Right lobe of liver (tissue), 6 donors: ENCODE data around the gene LAPTM5. TPM values are rescaled to one million over a fixed set of nuclear protein-coding genes. Genes with fewer than 3 reads are reported as not detected.

Experiments used
- ATAC-seq, 4 donors: fragments of 200-7000 bp; cut with Tn5 transposase; one replicate each; pipeline ENCODE4 v1.9.1; 2020; ENCODE audit warnings: mild to moderate bottlenecking in 4 of 4, moderate library complexity in 4 of 4
- DNase-seq, 3 donors: peaks; one replicate each; pipeline ENCODE4 v3.0.0-alpha.2; 2020
- H3K27ac ChIP-seq, 3 donors: fragments of 200-600 bp; one replicate each; pipeline ENCODE4 v1.8.0; 2022
- H3K27me3 ChIP-seq, 2 donors: fragments of 200-600 bp; one replicate each; pipeline ENCODE4 v1.8.0; 2022
- H3K36me3 ChIP-seq, 4 donors: fragments of 200-600 bp; sonication (generic) in 1 of 4; one replicate each; pipeline versions ENCODE4 v1.5.1 to v1.8.0; 2017 to 2022; ENCODE audit warnings: control low read depth in 1 of 4
- H3K4me1 ChIP-seq, 4 donors: fragments of 200-600 bp; sonication (generic) in 1 of 4; one replicate each; pipeline versions ENCODE4 v1.5.1 to v1.8.0; 2017 to 2022; ENCODE audit warnings: control low read depth in 1 of 4
- H3K4me3 ChIP-seq, 3 donors: fragments of 200-600 bp; one replicate each; pipeline ENCODE4 v1.8.0; 2022
- H3K9me3 ChIP-seq, 4 donors: fragments of 200-600 bp; sonication (generic) in 1 of 4; one replicate each; pipeline versions ENCODE4 v1.5.1 to v1.8.0; 2017 to 2022; ENCODE audit warnings: control low read depth in 1 of 4
- POLR2A ChIP-seq: fragments of 450-650 bp; IDR thresholded peaks from one replicate; pipeline ENCODE4 v1.6.1; 2017; ENCODE audit warnings: antibody characterized with exemption, mild to moderate bottlenecking
- WGBS: methylation state at CpG from one replicate; pipeline ENCODE4 v1.1.6; 2018; ENCODE audit warnings: low coverage, low lambda C conversion rate; ENCODE audit not compliant: insufficient coverage; ENCODE audit errors: missing lambda C conversion rate; 5-methylcytosine and 5-hydroxymethylcytosine counted together
- intact Hi-C, 2 donors: fragments of 100-400 bp; cut with DNase I; formaldehyde crosslinking; loops; one replicate each; pipeline versions ENCODE4 v1.11.2 to v1.14.1; 2022
- total RNA-seq, 6 experiments: library from RNA; depleted of rRNA in 2 of 6; stranded (reverse); fragments of >200 nt in 2 of 6; fragmentation: NEBNext Ultra II Directional in 3 of 6; extraction: Animal tissue kit (Norgen Biotek cat#: 25700) in 3 of 6; gene quantifications; one replicate each; pipeline versions ENCODE4 v1.1.0 to v1.2.4, GENCODE V29; 2016 to 2023
- TF ChIP-seq, protein P1 (sequence below), 4 donors: fragments of 200-600 bp in 3 of 4; fragments of 450-650 bp in 1 of 4; IDR thresholded peaks; one replicate each; pipeline versions ENCODE4 v1.5.1 to v1.8.0; 2016 to 2022; ENCODE audit warnings: antibody characterized with exemption in 4 of 4, mild to moderate bottlenecking in 2 of 4
- donor health status: DM: no; HTN: yes; CAD: no.
- donor health status: DM: no; HTN: no; CAD: no.
- donor health status: DM: no; HTN: no; CAD: no.
- donor health status: DM: no; HTN: yes; CAD: no.
- donor health status: DM: no; HTN: yes; CAD: no.

Gene LAPTM5
- total RNA-seq, 6 experiments from 2014 or later = 21.2 to 81.0 (median 29.8) TPM

- WGBS = 49% methylated on average over 4 of the region's 7 CpGs
- Histone ChIP-seq H3K27me3 (no peaks in the 10 kb centered on the region), H3K9me3 (no peaks in the 10 kb centered on the region), H3K4me1 (peaks cover 0 to 2% (median 0%) of the 10 kb centered on the region in 4 donors), H3K4me3 (no peak overlapping the region), H3K27ac (no peak overlapping the region), H3K36me3 (no peaks in the 10 kb centered on the region)
- intact Hi-C loops = no loop called here
- TF ChIP-seq, protein P1, sequence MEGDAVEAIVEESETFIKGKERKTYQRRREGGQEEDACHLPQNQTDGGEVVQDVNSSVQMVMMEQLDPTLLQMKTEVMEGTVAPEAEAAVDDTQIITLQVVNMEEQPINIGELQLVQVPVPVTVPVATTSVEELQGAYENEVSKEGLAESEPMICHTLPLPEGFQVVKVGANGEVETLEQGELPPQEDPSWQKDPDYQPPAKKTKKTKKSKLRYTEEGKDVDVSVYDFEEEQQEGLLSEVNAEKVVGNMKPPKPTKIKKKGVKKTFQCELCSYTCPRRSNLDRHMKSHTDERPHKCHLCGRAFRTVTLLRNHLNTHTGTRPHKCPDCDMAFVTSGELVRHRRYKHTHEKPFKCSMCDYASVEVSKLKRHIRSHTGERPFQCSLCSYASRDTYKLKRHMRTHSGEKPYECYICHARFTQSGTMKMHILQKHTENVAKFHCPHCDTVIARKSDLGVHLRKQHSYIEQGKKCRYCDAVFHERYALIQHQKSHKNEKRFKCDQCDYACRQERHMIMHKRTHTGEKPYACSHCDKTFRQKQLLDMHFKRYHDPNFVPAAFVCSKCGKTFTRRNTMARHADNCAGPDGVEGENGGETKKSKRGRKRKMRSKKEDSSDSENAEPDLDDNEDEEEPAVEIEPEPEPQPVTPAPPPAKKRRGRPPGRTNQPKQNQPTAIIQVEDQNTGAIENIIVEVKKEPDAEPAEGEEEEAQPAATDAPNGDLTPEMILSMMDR (IDR thresholded peaks at IDR 0.05) = no peak
- TF ChIP-seq POLR2A = no peak
- no peak for DNase-seq
- ATAC-seq = no peak
Measured at GRCh38 chr1:30762930-30763650, 5.5 kb upstream of the LAPTM5 start.

DNA sequence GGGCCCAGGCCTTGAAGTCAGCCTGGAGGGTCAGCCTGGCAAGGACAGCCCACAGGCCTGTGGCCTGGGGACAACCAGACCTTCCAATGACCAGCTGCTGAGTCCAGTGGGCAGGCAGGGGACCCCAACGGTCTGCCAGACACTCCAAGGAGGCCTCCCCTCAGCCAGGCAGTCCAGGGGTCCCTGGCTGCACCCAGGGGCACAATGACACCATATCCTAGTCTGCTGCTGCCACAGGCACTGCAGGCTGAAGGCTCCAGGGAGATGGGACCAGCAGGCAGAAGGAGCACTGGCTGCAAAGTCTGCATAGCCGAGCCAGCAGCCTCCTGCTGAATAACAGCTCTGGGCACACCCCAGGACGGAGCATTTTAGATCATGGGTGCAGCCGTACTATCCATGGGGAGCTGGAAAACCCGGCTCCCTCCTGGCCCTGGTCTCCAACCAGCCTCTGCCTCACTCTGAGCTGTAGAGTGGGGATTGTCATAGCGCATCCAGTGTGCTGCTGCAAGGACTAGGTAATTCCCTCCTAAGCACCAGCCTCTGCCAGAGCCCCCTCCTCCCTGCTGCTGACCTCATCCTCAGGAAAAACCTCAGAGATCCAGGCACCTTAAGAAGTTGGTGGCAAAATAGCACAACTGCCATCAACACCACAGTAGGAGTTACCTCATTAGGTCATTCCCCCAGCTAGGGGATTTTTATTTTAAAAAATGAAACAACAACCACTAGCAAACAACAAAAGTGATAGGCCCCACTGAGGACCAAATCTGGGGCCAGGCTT, 4.8 kb upstream of the LAPTM5 start:
- intact Hi-C loops = no loop called here
- H3K9me3 ChIP-seq = no peaks in the 10 kb centered on the region
- H3K27me3 ChIP-seq = no peaks in the 10 kb centered on the region
- no peak overlapping the region for H3K4me3 ChIP-seq
- DNase-seq = no peak
- ATAC-seq = no peak
- H3K36me3 ChIP-seq = no peaks in the 10 kb centered on the region
- WGBS = no CpG with 5 or more reads among the region's 6 CpGs
- no peak for TF ChIP-seq POLR2A
- TF ChIP-seq, protein P1 (IDR thresholded peaks at IDR 0.05) = no peak
- H3K4me1 ChIP-seq = peaks cover 0 to 5% (median 0%) of the 10 kb centered on the region in 4 donors
- H3K27ac ChIP-seq = no peak overlapping the region

GRCh38 chr1:30761381-30762151, 4.0 kb upstream of the LAPTM5 start:
- ATAC-seq = no peak
- Histone ChIP-seq H3K9me3 (no peaks in the 10 kb centered on the region), H3K27ac (no peak overlapping the region), H3K36me3 (no peaks in the 10 kb centered on the region), H3K4me3 (no peak overlapping the region), H3K4me1 (peaks cover 0 to 5% (median 0%) of the 10 kb centered on the region in 4 donors), H3K27me3 (no peaks in the 10 kb centered on the region)
- WGBS = 54% methylated on average over 6 of the region's 11 CpGs
- TF ChIP-seq, protein P1 (IDR thresholded peaks at IDR 0.05) = no peak
- no peak for TF ChIP-seq POLR2A
- intact Hi-C loops = no loop called here
- no peak for DNase-seq

DNA sequence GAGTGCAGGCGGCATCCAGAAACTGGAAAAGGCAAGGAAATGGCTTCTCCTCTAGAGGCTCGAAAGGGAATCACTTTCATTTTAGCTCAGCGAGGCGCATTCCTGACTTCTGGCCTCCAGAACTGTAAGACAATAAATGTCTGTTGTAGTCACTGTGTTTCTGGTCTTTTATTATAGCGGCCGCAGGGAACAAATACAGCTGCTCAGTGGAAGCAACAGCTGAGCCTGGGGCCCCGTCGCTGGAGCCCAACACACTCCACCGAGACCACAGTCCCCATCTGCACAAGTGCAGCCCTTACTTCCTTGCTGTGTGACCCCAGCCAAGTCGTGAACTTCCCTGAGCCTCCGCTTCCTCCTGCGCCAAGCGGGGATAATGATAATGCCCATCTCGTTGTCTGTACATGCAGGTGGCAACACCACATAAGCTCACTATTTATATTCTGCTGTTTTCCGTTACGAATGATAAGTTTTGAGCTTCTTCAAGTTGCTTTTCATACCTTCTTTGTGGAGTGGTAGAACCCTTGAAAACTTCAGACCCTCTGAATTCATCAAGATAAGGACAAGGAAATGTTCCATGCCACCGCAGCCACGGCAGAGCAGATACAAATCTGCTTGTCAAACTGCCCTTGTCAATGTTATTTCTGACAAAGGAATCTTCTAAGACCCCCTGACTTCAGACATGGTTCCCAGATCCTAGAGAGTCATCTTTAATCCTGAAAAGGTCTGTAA, 3.2 kb upstream of the LAPTM5 start:
- Histone ChIP-seq H3K36me3 (no peaks in the 10 kb centered on the region), H3K9me3 (no peaks in the 10 kb centered on the region), H3K27ac (no peak overlapping the region), H3K27me3 (no peaks in the 10 kb centered on the region), H3K4me1 (peaks cover 0 to 5% (median 0%) of the 10 kb centered on the region in 4 donors), H3K4me3 (no peak overlapping the region)
- intact Hi-C loops = no loop called here
- DNase-seq (no peak), ATAC-seq (no peak)
- TF ChIP-seq POLR2A = no peak
- TF ChIP-seq, protein P1 (IDR thresholded peaks at IDR 0.05) = no peak
- 68% methylated on average over 6 of the region's 18 CpGs for WGBS
